NCI-H146 treated with DMSO at 0.1 percent for 48 hours (cell line): ENCODE measurements around the gene CTRB2.
"Not testable (repeated sequence)": the region's sequence is repeated elsewhere in the genome, so short reads cannot be mapped to it uniquely, and the experiment has no call there.

Experiments used
- DNase-seq: peaks from one replicate; lab custom pipeline; 2025; ENCODE audit not compliant: unreplicated experiment; lab: John Stamatoyannopoulos, UW

The CTRB2 gene

DNA sequence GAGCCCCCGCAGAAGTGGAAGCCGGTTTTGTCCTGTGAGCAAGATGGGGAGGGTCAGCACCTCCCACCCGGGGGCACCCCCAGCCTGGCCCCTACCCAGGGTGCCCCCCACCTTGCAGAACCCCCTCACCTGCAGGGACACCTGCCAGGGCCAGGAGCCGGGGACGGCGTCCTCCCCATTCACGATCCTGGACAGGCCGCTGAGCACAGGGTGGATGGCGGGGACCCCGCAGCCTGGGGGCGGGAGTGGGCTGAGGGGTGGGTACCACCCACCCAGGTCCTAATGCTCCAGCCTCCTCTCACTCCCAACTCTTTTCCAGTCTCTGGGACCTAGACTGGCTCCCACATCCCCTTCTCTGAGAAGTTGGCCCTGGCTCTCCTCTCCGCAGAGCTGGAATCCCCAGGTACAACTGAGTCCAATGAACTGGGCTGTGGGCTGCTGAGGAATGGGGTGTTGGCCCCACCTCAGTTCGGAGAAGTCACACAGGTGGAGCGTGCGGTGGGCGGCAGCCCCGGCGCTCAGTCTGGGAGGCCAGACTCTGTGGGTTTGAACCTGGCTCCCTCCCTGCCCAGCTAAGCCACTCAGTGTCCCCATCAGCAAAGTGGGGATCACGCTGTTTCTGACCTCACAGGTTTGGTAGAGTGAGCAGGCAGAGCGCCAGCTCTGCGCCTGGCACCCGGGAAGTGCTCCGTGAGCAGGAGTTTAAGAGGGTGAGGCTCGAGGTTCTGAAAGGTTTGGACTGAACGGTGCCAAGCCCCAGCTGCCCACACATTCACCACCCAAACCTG lies 806 bp downstream of the CTRB2 start:
- DNase-seq = not testable (repeated sequence)

DNA sequence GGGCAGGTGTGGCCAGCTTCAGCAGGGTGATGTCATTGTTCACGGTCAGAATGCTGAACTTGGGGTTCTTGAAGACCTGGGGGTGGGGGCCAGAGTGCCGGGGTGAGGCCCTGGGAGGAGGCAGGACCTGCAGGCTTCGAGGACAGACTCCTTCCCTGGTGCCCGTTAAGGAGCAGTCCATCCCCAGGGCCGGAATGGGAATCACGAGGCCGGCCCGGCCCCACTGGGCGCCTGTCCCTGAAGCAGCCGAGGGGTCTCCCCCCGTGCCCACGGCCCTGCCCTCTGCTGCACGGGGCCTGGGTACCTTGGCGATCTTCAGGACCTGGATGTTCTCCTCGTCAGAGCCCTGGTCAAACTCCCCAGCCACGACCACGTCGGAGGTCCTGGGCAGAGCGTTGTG lies 1.5 kb downstream of the CTRB2 start:
- not testable (repeated sequence) for DNase-seq

DNA sequence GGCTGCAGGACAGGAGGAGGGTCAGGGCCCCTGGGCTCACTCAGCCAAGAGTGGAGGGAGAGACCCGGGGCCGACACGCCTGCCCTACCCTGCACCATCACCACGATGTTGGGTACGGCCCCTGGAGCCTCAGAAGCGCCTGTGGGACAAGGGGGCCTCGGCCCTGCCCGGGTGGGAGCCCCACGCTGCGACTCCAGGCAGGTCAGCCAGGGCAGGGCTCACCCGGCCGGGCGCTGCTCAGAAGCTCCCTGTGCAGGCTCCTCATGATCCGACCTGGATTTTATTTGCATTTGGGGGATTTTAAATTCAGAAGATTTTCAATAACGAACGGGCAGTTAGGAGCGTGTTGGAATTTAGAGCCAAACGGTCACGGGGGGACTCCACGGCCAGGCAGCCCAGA lies 2.1 kb downstream of the CTRB2 start:
- DNase-seq = not testable (repeated sequence)

DNA sequence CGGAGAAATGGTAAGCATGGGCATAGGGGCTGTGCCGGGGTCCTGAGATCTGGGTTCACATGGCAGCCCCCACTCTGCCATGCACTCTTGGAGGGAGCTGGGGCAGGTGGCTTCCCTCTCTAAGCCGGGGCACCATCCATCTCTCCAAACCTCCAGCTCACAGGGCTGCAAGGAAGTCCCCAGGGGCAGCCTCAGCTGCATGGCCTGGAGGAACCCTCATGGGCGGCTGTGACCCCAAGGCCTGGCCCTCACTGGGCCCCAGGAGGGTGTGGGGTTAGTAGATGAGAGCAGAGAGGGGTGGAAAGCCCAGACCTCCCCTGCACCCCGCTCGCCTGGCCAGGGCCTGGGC lies 2.6 kb downstream of the CTRB2 start:
- no peak for DNase-seq

DNA sequence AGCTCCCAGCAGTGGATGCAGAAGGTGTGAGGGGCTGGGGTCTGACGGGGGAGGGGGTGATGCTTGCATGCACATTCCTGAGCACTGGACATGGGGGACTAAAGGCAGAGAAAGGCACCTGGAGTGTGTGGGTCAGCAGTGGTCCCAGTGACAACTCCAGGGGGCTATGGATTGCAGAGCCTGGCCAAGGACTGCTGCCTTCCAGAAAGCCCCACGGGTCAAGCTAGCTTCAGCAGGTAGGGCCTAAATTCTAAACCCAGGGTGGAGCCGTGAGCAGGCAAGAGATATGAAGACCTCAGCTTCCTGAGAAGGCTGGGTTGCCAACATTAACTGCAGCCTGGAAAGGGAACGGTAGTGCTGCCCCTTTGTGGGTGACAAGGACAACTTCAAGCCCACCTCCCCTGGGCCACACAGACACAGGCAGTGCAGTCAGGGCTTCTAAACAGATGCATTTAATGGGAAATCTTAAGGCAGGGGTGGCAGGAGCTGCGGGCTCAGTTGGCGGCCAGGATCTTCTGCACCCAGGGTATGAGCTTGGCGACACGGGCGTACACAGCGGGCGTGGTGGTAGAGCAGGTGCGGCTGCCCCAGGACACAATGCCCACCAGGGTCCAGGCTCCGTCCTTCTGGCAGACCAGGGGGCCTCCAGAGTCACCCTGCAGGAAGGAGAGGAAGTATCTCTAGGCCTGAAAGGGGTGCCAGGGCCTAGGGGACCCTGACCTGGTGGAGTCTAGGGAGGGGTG lies 3.1 kb downstream of the CTRB2 start:
- DNase-seq = no peak

DNA sequence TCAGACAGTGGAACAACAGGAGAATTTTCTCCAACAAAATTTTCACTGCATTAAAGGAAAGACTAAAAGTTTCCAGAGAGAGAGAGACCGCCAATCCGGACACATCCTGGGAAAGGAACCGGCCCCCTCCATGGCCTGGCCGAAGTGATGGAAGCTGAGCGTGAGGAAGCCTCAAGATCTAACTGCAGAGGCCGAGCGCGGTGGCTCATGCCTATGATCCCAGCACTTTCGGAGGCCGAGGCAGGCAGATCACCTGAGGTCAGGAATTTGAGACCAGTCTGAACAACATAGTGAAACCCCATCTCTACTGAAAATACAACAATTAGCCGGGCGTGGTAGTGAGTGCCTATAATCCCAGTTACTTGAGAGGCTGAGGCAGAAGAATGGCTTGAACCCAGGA lies 3.9 kb downstream of the CTRB2 start:
- no peak for DNase-seq

DNA sequence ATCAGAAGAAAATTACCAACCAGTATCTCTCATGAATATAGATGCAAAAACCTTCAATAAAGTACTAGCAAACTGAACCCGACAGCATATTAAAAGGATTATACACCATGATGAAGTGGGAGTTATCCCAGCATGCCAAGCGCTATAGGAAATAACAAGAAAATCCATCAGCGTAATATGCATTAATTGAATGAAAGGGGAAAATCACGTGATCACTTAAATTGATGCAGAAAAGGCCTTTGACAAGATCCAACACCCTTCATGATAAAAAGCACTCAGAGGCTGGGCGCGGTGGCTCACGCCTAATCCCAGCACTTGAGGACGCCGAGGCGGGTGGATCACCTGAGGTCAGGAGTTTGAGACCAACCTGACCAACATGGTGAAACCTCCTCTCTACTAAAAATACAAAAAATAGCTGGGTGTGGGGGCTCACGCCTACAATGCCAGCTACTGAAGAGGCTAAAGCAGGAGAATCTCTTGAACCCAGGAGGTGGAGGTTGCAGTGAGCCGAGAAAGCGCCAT lies 4.8 kb downstream of the CTRB2 start:
- no peak for DNase-seq

DNA sequence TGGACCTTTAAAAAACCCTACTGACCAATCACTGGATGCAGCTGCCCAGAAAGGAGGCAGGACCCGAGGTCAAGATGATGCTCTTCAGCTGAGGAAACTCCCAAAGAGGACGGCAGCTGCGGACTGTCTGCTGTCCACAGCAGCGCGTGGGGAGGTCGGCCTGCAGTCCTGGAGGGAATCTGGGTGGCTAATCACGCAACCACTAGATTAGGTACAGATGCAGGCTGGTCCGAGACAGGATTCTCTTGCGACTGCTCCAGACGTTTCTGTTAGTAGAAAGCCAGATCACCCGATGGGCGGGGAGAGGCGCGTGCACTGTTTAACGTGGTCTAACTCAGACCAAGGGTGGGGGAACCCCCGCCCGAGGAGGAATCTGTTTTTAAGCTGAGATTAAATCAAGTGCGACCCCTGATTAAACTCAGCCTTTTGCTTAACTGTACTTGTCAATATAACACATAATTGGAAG lies 8.8 kb downstream of the CTRB2 start:
- DNase-seq = no peak

DNA sequence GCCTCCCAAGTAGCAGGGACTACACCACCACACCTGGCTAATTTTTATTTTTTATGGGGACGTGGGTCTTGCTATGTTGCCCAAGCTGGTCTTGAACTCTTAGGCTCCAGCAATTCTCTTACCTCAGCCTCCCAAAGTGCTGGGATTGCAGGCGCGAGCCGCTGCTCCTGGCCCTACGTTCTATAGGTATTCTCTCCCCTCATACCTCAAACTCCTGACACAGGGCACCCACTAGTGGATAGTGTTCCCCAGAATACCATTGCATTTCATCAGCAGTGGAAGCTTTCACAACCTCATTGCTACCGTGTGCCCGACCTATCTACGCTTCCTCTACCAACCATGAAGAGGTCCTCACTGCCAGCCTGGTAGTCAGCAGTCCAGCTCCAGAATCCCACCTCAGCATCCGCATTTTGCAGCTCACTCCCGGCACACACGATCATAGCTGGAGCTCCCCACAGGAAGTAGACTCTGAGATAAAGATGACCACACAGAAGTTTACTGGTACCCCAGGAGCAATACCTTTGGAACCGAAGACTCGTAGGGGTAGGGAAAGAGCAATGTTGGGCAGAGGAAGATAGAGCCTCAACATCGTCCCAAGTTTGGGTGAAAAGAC lies 9.3 kb downstream of the CTRB2 start:
- no peak for DNase-seq

DNA sequence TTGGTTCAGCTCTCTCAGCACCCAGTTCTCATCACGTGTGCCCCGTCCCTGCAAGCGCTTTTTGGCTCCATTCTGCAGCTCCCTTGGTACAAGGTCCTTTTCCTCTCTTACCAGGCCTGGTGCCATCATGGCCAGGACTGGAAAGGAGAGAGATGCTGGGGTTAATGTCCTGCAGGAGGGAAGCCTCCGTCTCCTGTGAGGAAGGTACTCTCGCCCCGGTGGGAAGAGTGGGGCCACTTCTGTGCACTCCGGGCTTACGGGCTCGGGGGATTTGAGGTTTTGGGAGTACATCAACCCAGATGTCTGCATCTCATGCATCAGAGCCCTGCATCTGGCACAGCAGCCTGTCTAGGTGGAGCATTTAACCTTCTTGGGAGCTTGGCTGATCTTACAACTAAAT lies 10.1 kb downstream of the CTRB2 start:
- DNase-seq = no peak

DNA sequence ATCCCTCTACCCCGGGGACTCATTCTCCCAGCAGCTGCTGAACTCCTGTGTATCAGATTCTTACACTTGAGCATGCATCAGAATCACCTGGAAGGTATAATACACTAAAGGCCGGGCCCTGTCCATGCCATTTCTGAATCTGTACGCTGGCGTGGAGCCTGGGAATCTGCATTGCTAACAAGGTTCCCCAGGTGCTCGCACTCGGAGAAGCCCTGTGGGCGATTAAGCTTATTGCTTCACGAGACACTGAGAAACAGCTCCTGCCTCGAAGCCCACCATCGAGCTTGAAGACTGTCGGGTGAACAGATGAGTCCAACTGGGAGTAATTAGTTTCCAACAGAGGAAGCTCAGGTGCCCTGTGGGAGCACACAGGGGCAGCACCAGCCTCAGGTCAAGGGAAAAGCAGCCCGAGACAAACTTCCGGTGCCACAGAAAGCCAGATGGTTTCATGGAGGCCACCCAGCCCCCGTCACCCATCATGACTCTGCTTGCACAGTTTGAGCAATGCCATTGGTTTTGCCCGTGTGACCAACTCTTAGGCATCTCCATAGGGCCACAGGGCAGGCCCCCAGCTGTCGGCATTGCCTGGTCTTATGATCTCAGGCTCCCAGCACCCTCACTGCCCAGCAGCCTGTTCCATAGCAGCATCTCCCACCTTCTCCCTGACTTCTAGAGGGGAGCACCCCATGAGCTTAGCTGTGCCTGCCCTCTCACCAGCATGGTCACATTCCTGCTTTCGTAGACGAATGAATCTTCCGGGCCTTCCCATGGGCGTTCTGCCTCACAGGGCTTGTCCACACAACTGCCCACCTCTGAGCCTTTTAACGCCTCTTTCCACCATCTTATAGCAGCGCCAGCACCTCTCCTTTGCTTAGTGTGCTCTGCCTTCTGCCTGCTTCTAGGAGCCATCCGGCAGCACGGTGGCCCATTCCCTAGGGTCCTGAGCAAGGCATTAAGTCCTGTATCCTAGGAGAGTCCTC lies 10.9 kb downstream of the CTRB2 start:
- DNase-seq = no peak

DNA sequence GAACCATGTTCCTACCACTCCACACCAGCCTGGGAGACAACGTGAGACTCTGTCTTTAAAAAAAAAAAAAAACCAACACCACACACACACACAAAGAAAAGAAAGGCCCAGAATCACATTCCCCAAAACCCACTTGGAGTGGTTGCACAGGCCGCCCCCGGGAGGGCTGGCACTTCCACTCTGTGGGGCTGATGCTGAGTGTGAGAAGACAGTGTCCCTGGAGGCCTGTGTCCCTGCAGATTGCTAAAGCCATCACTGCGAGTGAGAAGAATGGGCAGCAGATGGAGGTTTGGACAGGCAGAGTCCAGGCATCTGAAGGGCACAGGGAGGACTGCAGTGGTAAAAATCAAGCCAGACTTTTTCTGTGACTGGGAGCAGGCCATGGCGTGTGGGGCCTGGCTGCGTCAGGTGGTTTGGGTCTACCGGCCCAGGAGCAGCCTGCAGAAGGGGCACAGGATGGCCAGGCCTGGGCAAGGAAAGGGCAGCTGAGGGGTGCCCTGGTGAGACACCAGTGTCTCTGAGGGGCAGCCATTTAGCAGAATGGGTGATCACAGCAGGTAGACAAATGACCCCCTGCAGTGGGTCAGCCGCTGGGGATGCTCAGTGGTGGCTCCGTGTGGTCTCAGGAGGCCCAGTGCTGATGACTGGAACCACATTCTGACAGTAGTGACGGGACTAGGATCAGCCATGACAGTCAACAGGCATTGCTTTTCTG lies 13.1 kb downstream of the CTRB2 start:
- no peak for DNase-seq

DNA sequence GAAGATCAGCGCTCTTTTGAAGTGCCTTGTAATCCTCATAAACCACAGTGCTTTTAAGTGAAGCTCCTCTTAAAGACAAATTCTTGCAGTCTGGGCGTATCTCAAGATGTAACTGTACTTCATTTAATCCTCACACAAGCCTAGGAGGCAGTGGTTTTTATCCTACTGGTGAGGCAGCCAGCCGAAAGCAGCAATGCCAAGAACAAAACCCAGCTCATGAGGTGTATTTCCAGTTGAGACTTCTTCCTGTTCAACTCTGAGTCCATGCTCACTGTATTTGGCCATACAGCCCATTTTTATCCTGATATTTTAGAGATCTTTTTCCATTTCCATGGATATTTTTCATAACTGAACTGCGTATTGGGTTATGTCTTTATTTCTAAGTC lies 13.7 kb downstream of the CTRB2 start:
- DNase-seq = no peak

DNA sequence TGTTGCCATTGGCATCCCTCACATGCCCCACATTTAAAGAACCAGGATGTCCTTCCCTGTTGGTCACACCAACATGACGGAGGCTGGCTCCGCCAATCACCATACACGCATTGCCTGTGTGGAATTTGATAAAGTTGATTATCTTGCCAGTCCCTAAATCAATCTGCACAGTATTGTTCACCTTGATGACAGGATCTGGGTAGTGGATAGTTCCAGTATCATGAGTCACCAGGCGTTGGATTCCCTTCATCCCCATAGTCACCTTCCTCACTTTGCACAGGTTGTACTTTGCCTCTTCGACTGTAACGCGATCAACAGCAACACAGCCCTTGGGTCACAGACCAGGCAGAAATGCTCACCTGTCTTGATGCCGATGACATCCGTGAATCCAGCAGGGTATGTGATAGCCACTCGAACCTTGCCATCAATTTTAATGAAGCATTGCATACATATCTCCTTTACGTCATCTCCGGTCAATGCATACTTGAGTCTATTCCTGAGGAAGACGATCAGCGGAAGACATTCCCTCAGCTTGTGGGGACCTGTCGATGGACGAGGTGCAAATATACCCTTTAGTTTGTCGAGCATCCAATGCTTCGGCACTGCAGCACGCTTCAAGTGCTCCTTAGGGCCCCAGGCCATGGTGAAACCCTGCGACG lies 14.2 kb downstream of the CTRB2 start:
- no peak for DNase-seq

DNA sequence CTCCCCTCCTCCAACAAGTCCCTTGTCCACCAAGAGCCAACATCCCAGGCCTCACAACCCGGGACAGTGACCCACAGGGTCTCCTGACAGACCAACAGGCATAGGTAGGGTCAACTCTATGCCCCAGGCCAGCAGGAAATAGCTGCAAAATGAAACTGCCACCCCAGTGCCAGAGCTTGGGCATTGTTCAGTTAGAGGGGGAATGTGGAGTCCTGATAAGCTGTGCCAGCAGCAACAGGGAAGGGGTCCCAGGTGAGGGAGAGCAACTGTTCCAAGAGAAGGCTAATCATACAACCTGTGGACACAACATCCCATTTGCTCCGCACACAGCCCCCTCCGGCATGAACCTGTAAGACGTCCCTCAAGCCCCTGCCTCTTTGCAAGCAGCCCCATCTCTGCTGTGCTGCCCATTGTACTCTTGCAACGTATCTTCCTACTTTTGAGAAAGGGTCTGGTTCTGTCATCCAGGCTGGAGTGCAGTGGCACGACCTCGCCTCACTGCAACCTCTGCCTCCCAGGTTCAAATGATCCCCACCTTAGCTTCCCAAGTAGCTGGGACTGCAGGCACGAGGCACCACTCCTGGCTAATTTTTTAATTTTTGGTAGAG lies 17.2 kb downstream of the CTRB2 start:
- DNase-seq = no peak

DNA sequence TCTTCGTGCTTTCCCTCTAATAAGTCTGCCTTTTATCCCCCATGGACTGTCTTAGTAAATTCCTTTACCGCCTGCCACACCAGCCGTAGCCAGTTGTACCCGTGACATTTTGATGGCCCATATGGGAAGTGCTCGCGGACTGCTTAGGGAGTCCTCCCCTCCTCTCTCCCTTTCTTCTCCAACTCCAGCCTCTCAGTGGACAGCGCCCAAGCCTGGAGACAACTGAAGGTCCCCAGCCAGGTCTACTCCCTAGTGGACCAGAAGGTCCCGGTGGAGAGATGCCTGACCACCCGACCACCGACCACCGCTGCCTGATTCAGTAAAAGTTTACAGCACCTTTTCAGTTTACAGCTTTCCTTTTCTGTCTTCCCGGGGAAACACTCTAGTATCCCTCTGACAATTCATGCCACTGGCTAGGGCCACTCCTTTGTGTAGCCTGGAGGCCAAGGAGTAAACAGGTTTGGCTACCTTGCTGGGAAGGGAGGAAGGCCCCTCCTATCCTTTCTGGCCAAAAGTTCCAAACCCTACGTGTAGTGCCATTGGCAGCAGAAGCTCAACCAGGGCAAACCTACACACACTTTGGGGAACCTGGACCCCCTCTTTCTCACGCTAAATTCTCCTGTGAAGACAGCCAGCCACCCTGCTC lies 18.0 kb downstream of the CTRB2 start:
- DNase-seq = no peak

DNA sequence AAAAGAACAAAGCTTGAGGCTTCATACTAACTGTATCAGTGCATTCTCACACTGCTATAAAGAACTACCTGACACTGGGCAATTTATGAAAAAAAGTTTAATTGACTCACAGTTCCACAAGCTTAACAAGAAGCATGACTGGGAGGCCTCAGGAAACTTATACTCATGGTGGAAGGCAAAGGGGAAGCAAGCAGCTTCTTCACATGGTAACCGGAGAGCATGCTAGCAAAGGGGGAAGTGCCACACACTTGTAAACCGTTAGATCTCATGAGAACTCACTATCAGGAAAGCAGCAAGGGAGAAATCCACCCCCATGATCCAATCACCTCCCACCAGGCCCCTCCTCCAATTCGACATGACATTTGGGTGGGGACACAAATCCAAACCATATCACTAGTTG lies 25.3 kb downstream of the CTRB2 start:
- no peak for DNase-seq

DNA sequence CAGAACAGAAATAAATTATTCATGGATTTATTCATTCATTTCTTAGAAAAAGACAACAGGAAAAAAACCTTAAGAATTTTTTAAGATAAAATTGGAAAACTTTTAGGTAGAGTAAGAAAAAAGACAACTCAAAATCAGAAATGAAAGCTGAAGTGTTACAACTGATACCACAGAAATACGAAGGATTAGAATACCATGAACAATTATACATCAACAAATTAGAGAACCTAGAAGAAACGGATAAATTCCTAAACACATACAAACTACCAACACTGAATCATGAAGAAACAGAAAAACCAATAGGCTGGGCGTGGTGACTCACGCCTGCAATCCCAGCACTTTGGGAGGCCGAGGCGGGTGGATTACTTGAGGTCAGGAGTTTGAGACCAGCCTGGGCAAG lies 27.8 kb downstream of the CTRB2 start:
- no peak for DNase-seq

DNA sequence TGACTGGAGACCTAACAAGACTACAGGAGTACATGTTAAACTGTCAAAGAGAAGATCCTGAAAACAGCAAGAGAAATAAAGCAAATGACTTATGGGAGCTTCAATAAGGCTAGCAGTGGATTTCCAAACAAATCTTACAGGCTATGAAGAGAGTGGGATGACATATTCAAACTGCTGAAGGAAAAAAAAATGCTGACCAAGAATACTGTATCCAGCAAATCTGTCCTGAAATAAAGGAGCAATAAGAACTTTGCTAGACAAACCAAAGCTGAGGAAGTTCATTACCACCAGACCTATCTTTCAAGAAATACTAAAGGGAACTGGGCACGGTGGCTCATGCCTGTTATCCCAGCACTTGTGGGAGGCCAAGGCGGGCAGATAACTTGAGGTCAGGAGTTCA lies 30.0 kb downstream of the CTRB2 start:
- DNase-seq = no peak
